Liver (tissue), 9 donors: ENCODE measurements around the gene SLC16A6. TPM values are rescaled to one million over a fixed set of nuclear protein-coding genes. Genes with fewer than 3 reads are reported as not detected.

Experiments used
- DNase-seq: peaks from one replicate; pipeline ENCODE4 v3.0.0-alpha.2; 2017; ENCODE audit warnings: low spot score
- H3K27ac ChIP-seq, 2 donors: one replicate each; pipeline ENCODE4 v1.7.0; 2013; ENCODE audit warnings: inconsistent platforms in 2 of 2, low read length in 2 of 2, control low read depth in 1 of 2, low read depth in 1 of 2, mild to moderate bottlenecking in 1 of 2
- H3K27me3 ChIP-seq, 4 donors: one replicate each; pipeline versions ENCODE4 v1.6.1 to v1.7.0; 2013; ENCODE audit warnings: low read length in 3 of 4, inconsistent platforms in 1 of 4, mild to moderate bottlenecking in 1 of 4, moderate library complexity in 1 of 4; ENCODE audit not compliant: control insufficient read depth in 4 of 4, insufficient read depth in 4 of 4
- H3K36me3 ChIP-seq, 4 donors: one replicate each; pipeline versions ENCODE4 v1.6.1 to v1.7.0; 2013; ENCODE audit warnings: low read length in 3 of 4, mild to moderate bottlenecking in 3 of 4, low read depth in 1 of 4, moderate library complexity in 1 of 4; ENCODE audit not compliant: control insufficient read depth in 4 of 4, insufficient read depth in 3 of 4
- H3K4me1 ChIP-seq, 4 donors: one replicate each; pipeline versions ENCODE4 v1.6.1 to v1.7.0; 2013; ENCODE audit warnings: low read length in 3 of 4, mild to moderate bottlenecking in 3 of 4, moderate library complexity in 1 of 4; ENCODE audit not compliant: control insufficient read depth in 4 of 4, insufficient read depth in 4 of 4
- H3K4me3 ChIP-seq, 3 donors: one replicate each; pipeline versions ENCODE4 v1.6.1 to v1.7.0; 2013; ENCODE audit warnings: low read length in 3 of 3, control low read depth in 1 of 3, low read depth in 1 of 3, mild to moderate bottlenecking in 1 of 3
- H3K9ac ChIP-seq, 2 donors: one replicate each; pipeline ENCODE4 v1.7.0; 2013; ENCODE audit warnings: low read length in 2 of 2, mild to moderate bottlenecking in 2 of 2, moderate library complexity in 2 of 2, control low read depth in 1 of 2, low read depth in 1 of 2
- H3K9me3 ChIP-seq, 4 donors: one replicate each; pipeline versions ENCODE4 v1.6.1 to v1.7.0; 2013; ENCODE audit warnings: low read length in 3 of 4; ENCODE audit not compliant: control insufficient read depth in 4 of 4
- ATF3 ChIP-seq: IDR thresholded peaks from 2 replicates; pipeline ENCODE4 v1.6.1; 2016; ENCODE audit warnings: antibody characterized with exemption
- CTCF ChIP-seq: fragments of 150-350 bp; IDR thresholded peaks from 2 replicates; pipeline ENCODE4 v1.5.1; 2017; ENCODE audit warnings: improper control_type of control experiment, low read depth, low read length; ENCODE audit not compliant: missing input control
- EGR1 ChIP-seq, 2 donors: IDR thresholded peaks; 2 replicates each; pipeline ENCODE4 v1.6.1; 2016 to 2018; ENCODE audit warnings: antibody characterized with exemption in 2 of 2, low read depth in 2 of 2
- FOXA1 ChIP-seq: IDR thresholded peaks from 2 replicates; pipeline ENCODE4 v1.6.1; 2016; ENCODE audit warnings: antibody characterized with exemption
- FOXA2 ChIP-seq: IDR thresholded peaks from 2 replicates; pipeline ENCODE4 v1.6.1; 2016; ENCODE audit warnings: antibody characterized with exemption
- GABPA ChIP-seq, 2 donors: IDR thresholded peaks in 1 of 2; conservative IDR thresholded peaks in 1 of 2; 2 replicates each; pipeline ENCODE4 v1.6.1; 2016; ENCODE audit warnings: antibody characterized with exemption in 2 of 2, mild to moderate bottlenecking in 1 of 2, moderate library complexity in 1 of 2
- HNF4A ChIP-seq, 2 donors: conservative IDR thresholded peaks; 2 replicates each; pipeline ENCODE4 v1.6.1; 2016; ENCODE audit warnings: antibody characterized with exemption in 2 of 2, mild to moderate bottlenecking in 2 of 2
- HNF4G ChIP-seq: IDR thresholded peaks from 2 replicates; pipeline ENCODE4 v1.6.1; 2016; ENCODE audit warnings: antibody characterized with exemption
- JUND ChIP-seq, 2 donors: IDR thresholded peaks; 2 replicates each; pipeline ENCODE4 v1.6.1; 2016; ENCODE audit warnings: antibody characterized with exemption in 2 of 2
- MAX ChIP-seq: IDR thresholded peaks from 2 replicates; pipeline ENCODE4 v1.6.1; 2016; ENCODE audit warnings: antibody characterized with exemption
- NR2F2 ChIP-seq: IDR thresholded peaks from 2 replicates; pipeline ENCODE4 v1.6.1; 2016; ENCODE audit warnings: antibody characterized with exemption
- RAD21 ChIP-seq, 2 donors: IDR thresholded peaks; 2 replicates each; pipeline ENCODE4 v1.6.1; 2016; ENCODE audit warnings: antibody characterized with exemption in 2 of 2, mild to moderate bottlenecking in 2 of 2
- REST ChIP-seq: IDR thresholded peaks from 2 replicates; pipeline ENCODE4 v1.6.1; 2016; ENCODE audit warnings: antibody characterized with exemption, mild to moderate bottlenecking
- RXRA ChIP-seq, 2 donors: IDR thresholded peaks; 2 replicates each; pipeline ENCODE4 v1.6.1; 2017 to 2018; ENCODE audit warnings: antibody characterized with exemption in 2 of 2, mild to moderate bottlenecking in 1 of 2
- SP1 ChIP-seq: IDR thresholded peaks from 2 replicates; pipeline ENCODE4 v1.6.1; 2018; ENCODE audit warnings: antibody characterized with exemption, mild to moderate bottlenecking
- TAF1 ChIP-seq: conservative IDR thresholded peaks from 2 replicates; pipeline ENCODE4 v1.6.1; 2016; ENCODE audit warnings: antibody characterized with exemption, mild to moderate bottlenecking
- YY1 ChIP-seq: IDR thresholded peaks from 2 replicates; pipeline ENCODE4 v1.6.1; 2016; ENCODE audit warnings: antibody characterized with exemption, mild to moderate bottlenecking
- ZBTB33 ChIP-seq: IDR thresholded peaks from 2 replicates; pipeline ENCODE4 v1.6.1; 2016; ENCODE audit warnings: antibody characterized with exemption
- WGBS: extraction: QIAGEN DNeasy Blood & Tissue Kit; methylation state at CpG from one replicate; pipeline ENCODE4 v1.1.7; 2013; 5-methylcytosine and 5-hydroxymethylcytosine counted together
- polyA plus RNA-seq, 2 donors: library from polyadenylated mRNA; stranded (reverse) in 1 of 2; unstranded in 1 of 2; fragments of 200-250 nt in 1 of 2; fragments of >200 nt in 1 of 2; fragmentation: Nextera tagmentation in 1 of 2; extraction: Ambion mirVana in 1 of 2; gene quantifications; one replicate each; pipeline versions ENCODE4 v1.2.1 to v1.2.3, GENCODE V29; 2013 to 2015
- total RNA-seq, 2 donors: library from RNA; depleted of rRNA; stranded (reverse); fragments of >200 nt; gene quantifications; one replicate each; pipeline ENCODE4 v1.2.3, GENCODE V29; 2014
- donor health status: healthy.
- donor health status: healthy.
- donor health status: healthy.
- donor health status: healthy.
- donor health status: healthy.

The SLC16A6 gene
- total and polyA plus RNA-seq, 4 donors, result 0.11 to 0.92 (median 0.59) TPM

GRCh38 chr17:68301438-68301959, 10.6 kb upstream of the SLC16A6 start:
- 80% methylated on average over 9 of the region's 9 CpGs for WGBS

GRCh38 chr17:68299817-68300216, 8.9 kb upstream of the SLC16A6 start:
- Histone ChIP-seq H3K27me3 (no peaks in the 10 kb centered on the region), H3K4me3 (no peak overlapping the region), H3K27ac (no peak overlapping the region), H3K36me3 (no peaks in the 10 kb centered on the region), H3K9ac (no peak overlapping the region), H3K9me3 (no peaks in the 10 kb centered on the region), H3K4me1 (no peaks in the 10 kb centered on the region)
- no peak for TF ChIP-seq ATF3
- TF ChIP-seq NR2F2, result no peak
- no peak for TF ChIP-seq REST
- TF ChIP-seq YY1, result no peak
- TF ChIP-seq HNF4A (conservative IDR thresholded peaks at IDR 0.05), result no peak
- TF ChIP-seq RAD21 (IDR thresholded peaks at IDR 0.05), result no peak
- no peak for TF ChIP-seq GABPA (IDR thresholded peaks at IDR 0.05 in 1 of 2, conservative IDR thresholded peaks at IDR 0.05 in 1 of 2)
- TF ChIP-seq TAF1, result no peak
- no peak for TF ChIP-seq CTCF
- TF ChIP-seq MAX, result no peak
- no peak for TF ChIP-seq HNF4G
- no peak for TF ChIP-seq EGR1 (IDR thresholded peaks at IDR 0.05; ENCODE audit: low read depth in 2 of 2)
- TF ChIP-seq FOXA1, result no peak
- TF ChIP-seq ZBTB33, result no peak
- TF ChIP-seq JUND (IDR thresholded peaks at IDR 0.05), result no peak
- no peak for TF ChIP-seq RXRA (IDR thresholded peaks at IDR 0.05)
- TF ChIP-seq FOXA2, result no peak
- TF ChIP-seq SP1, result no peak
- DNase-seq, result no peak
- WGBS, result 98% methylated on average over 3 of the region's 3 CpGs

More at GRCh38 chr17:68301438-68301959, 10.6 kb upstream of the SLC16A6 start:
- Histone ChIP-seq H3K9me3 (no peaks in the 10 kb centered on the region), H3K36me3 (no peaks in the 10 kb centered on the region), H3K4me1 (no peaks in the 10 kb centered on the region), H3K27ac (no peak overlapping the region), H3K4me3 (no peak overlapping the region), H3K9ac (no peak overlapping the region), H3K27me3 (no peaks in the 10 kb centered on the region)
- DNase-seq, result no peak
- TF ChIP-seq ZBTB33, result no peak
- no peak for TF ChIP-seq SP1
- no peak for TF ChIP-seq YY1
- TF ChIP-seq EGR1 (IDR thresholded peaks at IDR 0.05; ENCODE audit: low read depth in 2 of 2), result no peak
- TF ChIP-seq FOXA2, result no peak
- TF ChIP-seq NR2F2, result no peak
